ENCODE measurements around the gene ZDHHC21. TPM values are rescaled to one million over a fixed set of nuclear protein-coding genes. Genes with fewer than 3 reads are reported as not detected.

The ZDHHC21 gene
- total RNA-seq, 4 donors from 2014 or later = 4.6 to 10.2 (median 7.7) TPM

- intact Hi-C loops (cut with DNase I; ENCODE audit: low total_unique reads) = no loop called here
- no peak for TF ChIP-seq CTCF (IDR thresholded peaks at IDR 0.05)
- TF ChIP-seq POLR2A (IDR thresholded peaks at IDR 0.05) = no peak
- DNase-seq (ENCODE audit: low spot score in 2 of 2) = no peak
- no peak overlapping the region for H3K4me3 ChIP-seq (ENCODE audit: low read depth, poor library complexity, severe bottlenecking)
- WGBS, 2 donors = 75 to 78% methylated on average over 1 of the region's 1 CpG
These were observed 42.6 kb downstream of the ZDHHC21 start for GRCh38 chr9:14650596-14650995.

- WGBS, 2 donors = 76 to 95% methylated on average over 3 of the region's 3 CpGs
- intact Hi-C loops (cut with DNase I; ENCODE audit: low total_unique reads) = no loop called here
These were observed 47.6 kb downstream of the ZDHHC21 start for GRCh38 chr9:14645648-14646047.

GRCh38 chr9:14640967-14641366 lies 52.3 kb downstream of the ZDHHC21 start:
- 69 to 71% methylated on average over 1 of the region's 1 CpG for WGBS, 2 donors
- no peak for TF ChIP-seq POLR2A (IDR thresholded peaks at IDR 0.05)
- TF ChIP-seq CTCF (IDR thresholded peaks at IDR 0.05) = no peak
- no peak for DNase-seq (ENCODE audit: low spot score in 2 of 2)
- H3K4me3 ChIP-seq (ENCODE audit: low read depth, poor library complexity, severe bottlenecking) = no peak overlapping the region
- intact Hi-C loops (cut with DNase I; ENCODE audit: low total_unique reads) = no loop called here

More at GRCh38 chr9:14645648-14646047, 47.6 kb downstream of the ZDHHC21 start:
- TF ChIP-seq CTCF (IDR thresholded peaks at IDR 0.05) (no peak), POLR2A (IDR thresholded peaks at IDR 0.05) (no peak)
- no peak overlapping the region for H3K4me3 ChIP-seq (ENCODE audit: low read depth, poor library complexity, severe bottlenecking)
- no peak for DNase-seq (ENCODE audit: low spot score in 2 of 2)

- intact Hi-C loops (cut with DNase I; ENCODE audit: low total_unique reads) = no loop called here
- WGBS, 2 donors = 86 to 91% methylated on average over 2 of the region's 2 CpGs
- TF ChIP-seq CTCF (IDR thresholded peaks at IDR 0.05) = no peak
- TF ChIP-seq POLR2A (IDR thresholded peaks at IDR 0.05) = no peak
These were observed 52.9 kb downstream of the ZDHHC21 start for GRCh38 chr9:14640294-14640693.

GRCh38 chr9:14633906-14634565 lies 59.2 kb downstream of the ZDHHC21 start:
- 91 to 100% methylated on average over 7 of the region's 7 CpGs for WGBS, 2 donors

More at GRCh38 chr9:14640294-14640693, 52.9 kb downstream of the ZDHHC21 start:
- H3K4me3 ChIP-seq (ENCODE audit: low read depth, poor library complexity, severe bottlenecking) = no peak overlapping the region
- DNase-seq (ENCODE audit: low spot score in 2 of 2) = no peak

More at GRCh38 chr9:14633906-14634565, 59.2 kb downstream of the ZDHHC21 start:
- H3K4me3 ChIP-seq (ENCODE audit: low read depth, poor library complexity, severe bottlenecking) = no peak overlapping the region
- no peak for TF ChIP-seq POLR2A (IDR thresholded peaks at IDR 0.05)
- no peak for TF ChIP-seq CTCF (IDR thresholded peaks at IDR 0.05)
- no peak for DNase-seq (ENCODE audit: low spot score in 2 of 2)
- intact Hi-C loops (cut with DNase I; ENCODE audit: low total_unique reads) = no loop called here
